Neural progenitor cell (in vitro differentiated cells): ENCODE data around the gene ABHD4. TPM values are rescaled to one million over a fixed set of nuclear protein-coding genes. Genes with fewer than 3 reads are reported as not detected.
A peak's percentile ranks its signal among the peaks of the same experiment; 100 is the strongest.

Experiments
- DNase-seq: peaks from one replicate; pipeline ENCODE4 v3.0.0-alpha.2; 2016; ENCODE audit warnings: low spot score
- H2AFZ ChIP-seq: fragments of 200-600 bp; sonication (generic); replicated peaks from 2 replicates; pipeline ENCODE4 v1.6.1; 2016; ENCODE audit warnings: antibody characterized with exemption
- H3F3A ChIP-seq: fragments of 200-600 bp; sonication (generic); 2 replicates; pipeline ENCODE4 v1.6.1; 2016; ENCODE audit warnings: antibody characterized with exemption, low read depth
- H3K27ac ChIP-seq: fragments of 200-600 bp; sonication (generic); 2 replicates; pipeline ENCODE4 v1.5.1; 2016; ENCODE audit warnings: mild to moderate bottlenecking
- H3K27me3 ChIP-seq: fragments of 200-600 bp; sonication (generic); 2 replicates; pipeline ENCODE4 v1.6.1; 2016; ENCODE audit warnings: mild to moderate bottlenecking, moderate library complexity
- H3K36me3 ChIP-seq: fragments of 200-600 bp; sonication (generic); 2 replicates; pipeline ENCODE4 v1.5.1; 2016
- H3K4me1 ChIP-seq: fragments of 200-600 bp; sonication (generic); 2 replicates; pipeline ENCODE4 v1.6.1; 2016; ENCODE audit warnings: mixed run types
- H3K4me2 ChIP-seq: fragments of 200-600 bp; sonication (generic); 2 replicates; pipeline ENCODE4 v1.6.1; 2016
- H3K4me3 ChIP-seq: fragments of 200-600 bp; sonication (generic); 2 replicates; pipeline ENCODE4 v1.5.1; 2016
- H3K79me2 ChIP-seq: fragments of 200-600 bp; sonication (generic); 2 replicates; pipeline ENCODE4 v1.6.1; 2016; ENCODE audit warnings: low read depth
- H3K9ac ChIP-seq: fragments of 200-600 bp; sonication (generic); 2 replicates; pipeline ENCODE4 v1.6.1; 2016
- H3K9me3 ChIP-seq: fragments of 200-600 bp; sonication (generic); 2 replicates; pipeline ENCODE4 v1.5.1; 2016; ENCODE audit warnings: low read depth
- H4K20me1 ChIP-seq: fragments of 200-600 bp; sonication (generic); 2 replicates; pipeline ENCODE4 v1.6.1; 2016; ENCODE audit warnings: low read depth
- H3K27ac Mint-ChIP-seq: 3 replicates; pipeline ENCODE4 v1.8.0; 2021; ENCODE audit warnings: mixed read lengths
- H3K27me3 Mint-ChIP-seq: 2 replicates; pipeline ENCODE4 v1.8.0; 2022; ENCODE audit warnings: low read depth, mild to moderate bottlenecking, inconsistent platforms, moderate library complexity, mixed read lengths; ENCODE audit not compliant: insufficient read depth
- H3K36me3 Mint-ChIP-seq: 3 replicates; pipeline ENCODE4 v1.8.0; 2021; ENCODE audit warnings: mixed read lengths
- H3K4me1 Mint-ChIP-seq: 3 replicates; pipeline ENCODE4 v1.8.0; 2021; ENCODE audit warnings: mixed read lengths
- H3K4me3 Mint-ChIP-seq: 3 replicates; pipeline ENCODE4 v1.8.0; 2021; ENCODE audit warnings: mild to moderate bottlenecking, moderate library complexity, mixed read lengths
- H3K9me3 Mint-ChIP-seq: 3 replicates; pipeline ENCODE4 v1.8.0; 2020; ENCODE audit warnings: mixed read lengths
- EZH2 ChIP-seq: fragments of 200-600 bp; sonication (generic); IDR thresholded peaks from 2 replicates; pipeline ENCODE4 v1.6.1; 2017; ENCODE audit warnings: antibody characterized with exemption, mild to moderate bottlenecking, moderate library complexity
- EZH2phosphoT487 ChIP-seq: fragments of 200-600 bp; sonication (generic); IDR thresholded peaks from 2 replicates; pipeline ENCODE4 v1.6.1; 2017; ENCODE audit warnings: antibody characterized with exemption
- total RNA-seq: library from RNA; depleted of rRNA; stranded (reverse); fragments of >200 nt; gene quantifications from 2 replicates; pipeline ENCODE4 v1.2.3, GENCODE V29; 2015; ENCODE audit warnings: low replicate concordance
- TF ChIP-seq, protein P1 (sequence below): fragments of 200-600 bp; sonication (generic); IDR thresholded peaks from 2 replicates; pipeline ENCODE4 v1.5.1; 2017; ENCODE audit warnings: antibody characterized with exemption, mild to moderate bottlenecking

The ABHD4 gene
- total RNA-seq, 1 donor from 2014 or later: 9.3 TPM

DNA sequence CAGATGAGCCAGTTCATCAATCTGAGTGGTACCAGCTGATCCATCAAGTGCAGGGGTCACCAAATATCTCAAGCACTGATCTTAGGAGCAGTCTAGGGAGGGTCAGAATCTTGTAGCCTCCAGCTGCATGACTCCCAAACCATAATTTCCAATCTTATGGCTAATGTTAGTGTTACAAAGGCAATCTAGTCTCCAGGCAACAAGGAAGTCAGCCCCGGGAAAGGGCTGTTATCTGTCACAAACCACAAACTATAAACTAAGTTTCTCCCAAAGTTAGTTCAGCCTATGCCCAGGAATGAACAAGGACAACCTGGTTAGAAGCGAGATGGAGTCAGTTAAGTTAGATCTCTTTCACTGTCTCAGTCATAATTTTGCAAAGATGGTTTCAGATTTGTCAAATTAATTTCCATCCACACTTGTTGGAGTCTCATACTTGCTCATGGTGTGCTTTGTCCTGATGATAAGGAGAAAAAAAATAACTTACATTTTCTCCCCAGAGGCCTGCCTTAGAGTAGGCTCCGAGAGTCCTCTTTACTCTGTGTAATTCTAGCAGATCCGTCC lies 3.9 kb upstream of the ABHD4 start:
- no peaks in the 10 kb centered on the region for H3K9me3 ChIP-seq
- no peak overlapping the region for H3K27ac Mint-ChIP-seq
- H2AFZ ChIP-seq: no peak overlapping the region
- peaks cover 18% of the 10 kb centered on the region for H3K4me1 Mint-ChIP-seq
- peaks cover 4% of the 10 kb centered on the region for H3K79me2 ChIP-seq
- H3K9ac ChIP-seq: no peak overlapping the region
- H3K4me2 ChIP-seq: no peak overlapping the region
- no peaks in the 10 kb centered on the region for H3K27me3 ChIP-seq
- H3K4me3 Mint-ChIP-seq: no peak overlapping the region
- H3K9me3 Mint-ChIP-seq: no peaks in the 10 kb centered on the region
- H3K27me3 Mint-ChIP-seq: peaks cover 9% of the 10 kb centered on the region
- H3K36me3 ChIP-seq: no peaks in the 10 kb centered on the region
- TF ChIP-seq EZH2phosphoT487 (no peak), EZH2 (no peak)
- TF ChIP-seq, protein P1, sequence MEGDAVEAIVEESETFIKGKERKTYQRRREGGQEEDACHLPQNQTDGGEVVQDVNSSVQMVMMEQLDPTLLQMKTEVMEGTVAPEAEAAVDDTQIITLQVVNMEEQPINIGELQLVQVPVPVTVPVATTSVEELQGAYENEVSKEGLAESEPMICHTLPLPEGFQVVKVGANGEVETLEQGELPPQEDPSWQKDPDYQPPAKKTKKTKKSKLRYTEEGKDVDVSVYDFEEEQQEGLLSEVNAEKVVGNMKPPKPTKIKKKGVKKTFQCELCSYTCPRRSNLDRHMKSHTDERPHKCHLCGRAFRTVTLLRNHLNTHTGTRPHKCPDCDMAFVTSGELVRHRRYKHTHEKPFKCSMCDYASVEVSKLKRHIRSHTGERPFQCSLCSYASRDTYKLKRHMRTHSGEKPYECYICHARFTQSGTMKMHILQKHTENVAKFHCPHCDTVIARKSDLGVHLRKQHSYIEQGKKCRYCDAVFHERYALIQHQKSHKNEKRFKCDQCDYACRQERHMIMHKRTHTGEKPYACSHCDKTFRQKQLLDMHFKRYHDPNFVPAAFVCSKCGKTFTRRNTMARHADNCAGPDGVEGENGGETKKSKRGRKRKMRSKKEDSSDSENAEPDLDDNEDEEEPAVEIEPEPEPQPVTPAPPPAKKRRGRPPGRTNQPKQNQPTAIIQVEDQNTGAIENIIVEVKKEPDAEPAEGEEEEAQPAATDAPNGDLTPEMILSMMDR: no peak
- H3K36me3 Mint-ChIP-seq: no peaks in the 10 kb centered on the region
- H3F3A ChIP-seq: peaks cover 25% of the 10 kb centered on the region
- DNase-seq: no peak
- H4K20me1 ChIP-seq: peaks cover 3% of the 10 kb centered on the region
- peaks cover 11% of the 10 kb centered on the region for H3K4me1 ChIP-seq
- no peak overlapping the region for H3K27ac ChIP-seq
- no peak overlapping the region for H3K4me3 ChIP-seq

DNA sequence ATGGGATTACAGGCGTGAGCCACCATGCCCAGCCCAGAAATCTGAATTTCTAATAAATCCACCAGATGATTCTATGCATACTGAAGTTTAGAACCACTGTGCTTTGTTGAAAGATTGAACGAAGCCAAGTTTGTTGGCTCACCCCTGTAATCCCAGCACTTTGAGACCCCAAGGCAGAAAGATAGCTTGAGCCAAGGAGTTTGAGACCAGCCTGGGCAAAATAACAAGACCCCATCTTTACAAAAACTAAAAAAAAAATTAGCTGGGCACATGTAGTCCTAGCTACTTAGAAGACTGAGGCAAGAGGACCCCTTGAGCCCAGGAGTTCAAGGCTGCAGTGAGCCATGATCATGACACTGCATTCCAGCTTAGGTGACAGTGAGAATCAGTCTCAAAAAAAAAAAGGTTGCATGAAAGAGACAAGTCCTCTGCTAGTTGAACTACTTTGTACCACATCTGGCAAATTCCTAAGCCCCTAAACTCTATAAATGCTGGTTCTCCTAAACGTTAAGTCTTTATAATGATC lies 1.7 kb upstream of the ABHD4 start:
- Mint-ChIP-seq H3K27me3 (peaks cover 7% of the 10 kb centered on the region), H3K36me3 (no peaks in the 10 kb centered on the region), H3K27ac (no peak overlapping the region), H3K4me1 (peaks cover 16% of the 10 kb centered on the region), H3K4me3 (no peak overlapping the region), H3K9me3 (no peaks in the 10 kb centered on the region)
- no peak overlapping the region for H3K4me3 ChIP-seq
- no peak overlapping the region for H3K9ac ChIP-seq
- peaks cover 18% of the 10 kb centered on the region for H3F3A ChIP-seq
- H2AFZ ChIP-seq: no peak overlapping the region
- H3K27me3 ChIP-seq: no peaks in the 10 kb centered on the region
- H3K27ac ChIP-seq: no peak overlapping the region
- H3K79me2 ChIP-seq: peaks cover 17% of the 10 kb centered on the region
- TF ChIP-seq, protein P1: no peak
- no peak for TF ChIP-seq EZH2phosphoT487
- no peak for TF ChIP-seq EZH2
- peaks cover 5% of the 10 kb centered on the region for H4K20me1 ChIP-seq
- no peak for DNase-seq
- H3K9me3 ChIP-seq: no peaks in the 10 kb centered on the region
- peaks cover 14% of the 10 kb centered on the region for H3K4me1 ChIP-seq
- H3K4me2 ChIP-seq: no peak overlapping the region
- H3K36me3 ChIP-seq: no peaks in the 10 kb centered on the region

DNA sequence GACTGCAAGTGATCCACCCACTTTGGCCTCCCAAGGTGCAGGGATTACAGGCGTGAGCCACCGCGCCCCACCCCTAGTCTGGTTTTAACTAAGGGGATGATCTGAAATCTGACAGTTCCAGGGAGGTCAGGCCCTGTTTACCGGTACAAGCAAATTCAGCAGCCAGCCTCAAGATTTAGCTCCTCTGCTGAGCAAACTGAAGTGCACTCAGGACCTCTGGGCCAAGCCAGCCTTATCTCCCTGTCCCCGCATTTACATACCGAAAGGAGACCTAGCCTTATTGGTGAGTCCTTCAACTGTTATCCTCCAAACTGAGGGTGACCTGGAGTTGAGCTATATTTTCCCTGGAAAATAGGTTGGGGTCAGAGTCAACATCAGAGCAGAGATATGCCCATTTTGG lies 835 bp upstream of the ABHD4 start:
- DNase-seq: no peak
- Histone ChIP-seq H3K79me2 (peaks cover 17% of the 10 kb centered on the region), H3K27me3 (no peaks in the 10 kb centered on the region), H3K4me3 (peak overlapping the region; percentile 89), H3K9me3 (no peaks in the 10 kb centered on the region), H3K27ac (no peak overlapping the region), H3K9ac (no peak overlapping the region), H3K36me3 (no peaks in the 10 kb centered on the region), H3K4me2 (peak overlapping the region; percentile 87), H2AFZ (peak overlapping the region; percentile 90), H3K4me1 (peaks cover 14% of the 10 kb centered on the region), H3F3A (peaks cover 18% of the 10 kb centered on the region), H4K20me1 (peaks cover 5% of the 10 kb centered on the region)
- Mint-ChIP-seq H3K27ac (no peak overlapping the region), H3K27me3 (peaks cover 7% of the 10 kb centered on the region), H3K4me3 (peak overlapping the region; percentile 98), H3K4me1 (peaks cover 16% of the 10 kb centered on the region), H3K9me3 (no peaks in the 10 kb centered on the region), H3K36me3 (peaks cover 5% of the 10 kb centered on the region)
- no peak for TF ChIP-seq EZH2
- no peak for TF ChIP-seq EZH2phosphoT487
- TF ChIP-seq, protein P1: no peak
